HuH-7 (cell line): ENCODE data around the gene LPAR1.
A peak's percentile ranks its signal among the peaks of the same experiment; 100 is the strongest.

ENCODE experiments used
- DNase-seq: peaks from one replicate; pipeline ENCODE4 v3.0.0; 2011; ENCODE audit warnings: low spot score

The LPAR1 gene

DNA sequence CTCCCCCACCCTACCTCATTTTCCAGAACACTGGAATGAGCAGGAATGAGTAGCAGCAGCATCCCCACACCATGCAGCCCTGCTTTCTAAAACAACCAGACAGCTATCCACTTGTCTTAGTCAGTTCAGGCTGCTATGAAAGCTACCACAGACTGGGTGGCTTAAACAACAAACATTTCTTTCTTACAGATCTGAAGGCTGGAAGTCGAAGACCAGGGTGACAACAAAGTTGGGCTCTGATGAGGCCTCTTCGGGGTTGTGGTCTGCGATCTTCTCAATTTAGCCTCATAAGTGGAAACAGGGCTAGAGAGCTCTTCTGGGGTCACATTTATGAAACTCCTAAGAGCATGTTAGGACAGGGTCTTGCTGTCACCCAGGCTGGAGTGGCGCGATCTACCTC is 38.9 kb downstream of the LPAR1 start:
- DNase-seq: no peak

DNA sequence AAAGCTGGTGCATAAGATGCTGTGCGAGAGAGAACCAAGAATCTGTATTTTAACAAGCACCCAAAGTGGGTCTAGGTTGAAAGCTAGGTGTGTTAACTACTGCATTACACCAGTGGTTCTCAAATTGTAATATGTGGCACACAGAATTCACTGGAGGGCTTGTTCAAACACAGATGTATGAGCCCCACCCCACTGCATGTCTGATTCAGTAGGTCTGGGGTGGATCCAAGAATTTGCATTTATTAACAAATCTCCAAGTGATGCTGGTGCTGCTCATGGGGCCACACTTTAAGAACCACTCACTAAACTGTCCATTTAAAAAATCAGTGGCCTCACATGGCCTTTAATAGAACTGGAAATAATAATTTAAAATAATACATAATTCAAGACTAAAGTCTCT is 40.4 kb downstream of the LPAR1 start:
- no peak for DNase-seq

DNA sequence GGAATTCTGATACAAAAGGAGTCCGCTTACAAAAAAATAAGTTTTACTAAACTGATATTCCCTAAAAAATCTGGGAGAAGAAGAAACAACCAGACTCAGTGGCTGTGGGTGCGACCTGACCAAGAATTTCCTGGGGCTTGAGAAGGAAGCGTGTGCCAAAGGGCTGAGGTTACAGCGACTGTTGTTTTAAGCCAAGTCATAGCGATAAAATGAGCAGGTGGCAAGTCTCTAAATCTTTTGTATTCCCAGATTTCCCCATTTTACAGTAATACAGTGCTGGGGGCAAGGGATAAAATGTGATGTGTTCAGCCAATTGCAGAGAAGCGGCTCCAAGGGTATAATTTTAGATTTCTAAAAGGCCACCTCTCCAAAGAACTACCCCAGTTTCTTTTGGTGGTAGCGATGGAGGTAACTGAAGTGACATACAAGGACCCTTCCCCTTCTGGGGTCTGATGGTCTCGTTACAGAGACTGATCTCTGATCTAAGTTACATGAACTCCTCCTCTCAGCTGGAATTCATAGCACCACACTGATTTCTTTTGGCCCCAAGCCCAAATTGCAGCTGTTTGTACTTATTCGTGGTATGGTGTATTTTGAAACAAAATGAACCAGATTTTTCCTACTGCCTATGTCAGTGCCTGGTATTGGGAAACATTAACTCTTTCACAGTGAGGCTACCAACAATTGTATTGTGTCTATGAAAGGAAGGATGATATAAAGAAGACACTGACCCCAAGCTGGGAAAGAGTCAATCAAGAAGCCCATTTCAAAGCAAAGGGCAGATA is 41.6 kb downstream of the LPAR1 start:
- DNase-seq: no peak

DNA sequence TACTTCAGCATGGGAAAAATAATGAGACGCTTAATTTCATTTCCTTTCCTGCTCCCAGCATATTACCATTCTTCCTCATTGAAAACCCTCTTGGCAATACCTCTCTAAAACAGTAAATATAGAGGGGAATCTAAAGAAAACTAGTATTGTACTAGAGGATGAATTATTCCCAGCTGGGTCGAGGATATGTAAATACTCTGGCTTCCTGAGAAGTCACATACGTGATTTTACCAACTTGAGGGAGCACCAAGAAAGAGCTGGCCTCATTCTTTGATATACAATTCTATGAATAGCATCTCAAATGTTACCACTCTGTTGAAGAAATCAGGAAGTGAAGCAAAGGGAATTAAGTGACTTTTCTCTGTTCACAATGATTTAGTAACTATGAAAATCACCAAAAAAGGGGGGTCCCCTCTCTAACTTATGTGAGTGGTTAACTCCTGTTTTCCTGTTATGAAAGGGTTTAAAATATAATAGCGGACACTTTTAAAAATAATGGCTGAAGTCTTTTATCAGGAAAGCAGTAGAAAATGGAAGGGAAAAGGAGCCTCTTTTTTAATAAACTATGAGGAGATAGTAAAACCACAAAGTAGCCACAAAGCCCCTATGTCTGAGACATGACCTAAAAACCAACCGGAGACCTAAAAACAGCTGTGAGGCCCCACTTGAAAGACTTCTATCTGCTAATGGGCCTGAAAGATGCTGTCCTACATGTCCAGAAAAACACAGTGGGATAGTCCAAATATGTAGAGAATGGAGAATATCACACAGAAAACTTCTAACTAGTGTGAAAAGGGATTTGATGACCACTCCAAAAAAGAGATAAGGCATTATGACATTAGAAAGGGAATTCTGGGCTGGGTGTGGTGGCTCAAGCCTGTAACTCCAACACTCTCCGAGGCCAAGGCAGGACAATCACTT is 42.6 kb downstream of the LPAR1 start:
- no peak for DNase-seq

DNA sequence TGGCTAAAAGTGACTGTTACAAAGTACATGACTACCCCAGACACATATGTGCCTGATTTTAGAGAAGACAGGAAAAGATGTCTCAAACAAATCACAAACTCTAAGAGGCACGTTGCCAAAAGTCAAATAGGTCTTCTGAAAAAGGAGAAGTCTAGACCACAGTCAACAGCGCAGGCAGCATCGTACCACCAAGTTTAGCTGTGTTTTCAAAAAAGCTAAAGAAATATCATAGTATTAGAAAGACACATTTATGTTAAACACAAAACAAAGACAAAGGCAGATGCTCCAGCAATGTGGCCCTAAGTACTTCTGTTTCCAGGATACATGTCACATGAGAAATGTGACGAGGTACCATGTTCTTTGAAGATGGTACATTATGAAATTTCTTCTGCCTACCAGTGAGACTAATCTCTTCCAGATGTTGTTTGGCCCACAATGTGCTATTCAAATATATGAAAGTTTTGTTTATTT is 43.5 kb downstream of the LPAR1 start:
- no peak for DNase-seq

DNA sequence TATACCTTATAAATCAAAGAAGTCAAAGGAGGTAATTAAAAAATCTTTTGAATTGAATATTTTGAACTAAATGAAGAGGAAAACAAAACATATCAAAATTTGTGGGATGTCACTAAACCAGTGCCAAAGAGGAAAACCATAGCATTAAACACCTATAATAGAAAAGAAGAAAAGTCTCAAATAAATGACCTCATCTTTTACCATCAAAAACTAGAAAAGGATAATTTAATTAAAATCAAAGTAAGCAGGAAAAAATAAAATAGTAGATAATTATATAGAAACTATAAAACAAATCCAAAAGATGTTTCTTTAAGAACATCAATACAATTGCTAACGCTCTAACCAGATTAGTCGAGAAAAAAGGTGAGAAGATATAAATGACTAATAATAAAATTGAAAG is 47.8 kb downstream of the LPAR1 start:
- DNase-seq: no peak

DNA sequence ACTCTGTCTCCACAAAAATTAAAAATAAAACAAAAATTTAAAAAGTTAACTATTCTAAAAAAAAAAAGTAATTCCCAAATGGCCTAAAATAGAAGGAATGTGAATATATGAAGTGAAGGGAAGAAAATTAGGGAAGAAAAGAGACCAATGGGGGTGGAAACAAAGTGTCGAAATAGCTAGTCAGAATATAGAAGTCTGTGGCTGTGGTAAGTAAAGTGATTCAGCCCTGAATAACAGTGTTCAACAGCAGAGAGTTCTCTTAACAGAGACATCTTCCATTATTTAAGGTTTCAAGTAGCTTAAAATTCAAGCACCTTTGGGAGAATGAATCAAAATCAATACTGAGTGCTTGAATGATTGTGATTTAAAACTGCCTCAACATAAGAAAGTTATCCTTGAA is 51.7 kb downstream of the LPAR1 start:
- no peak for DNase-seq

DNA sequence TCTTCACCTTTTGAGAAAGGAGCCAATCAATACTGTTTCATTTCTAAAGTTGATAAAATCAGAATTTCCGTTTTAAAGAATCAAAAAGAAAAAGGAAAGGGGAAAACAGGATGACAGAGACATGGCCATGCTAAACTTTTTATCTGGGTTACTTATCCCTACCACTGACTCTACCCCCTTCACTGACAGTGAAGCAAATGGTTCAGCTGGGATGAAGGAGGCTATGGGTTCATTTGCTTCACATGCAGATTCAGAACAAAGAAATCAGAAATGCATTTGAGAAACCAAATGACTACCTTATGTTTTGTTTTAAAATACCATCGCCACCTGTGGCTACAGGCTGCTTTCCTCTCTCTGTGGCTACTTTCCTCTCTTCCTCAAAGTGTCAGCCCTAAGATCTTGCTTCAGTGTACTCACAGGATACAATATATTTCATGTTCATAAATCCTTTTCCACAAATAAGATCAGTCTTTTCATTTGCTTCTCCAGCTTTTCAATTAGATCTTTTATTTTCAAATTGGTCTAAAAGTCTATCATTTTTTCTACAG is 53.3 kb downstream of the LPAR1 start:
- DNase-seq: no peak

DNA sequence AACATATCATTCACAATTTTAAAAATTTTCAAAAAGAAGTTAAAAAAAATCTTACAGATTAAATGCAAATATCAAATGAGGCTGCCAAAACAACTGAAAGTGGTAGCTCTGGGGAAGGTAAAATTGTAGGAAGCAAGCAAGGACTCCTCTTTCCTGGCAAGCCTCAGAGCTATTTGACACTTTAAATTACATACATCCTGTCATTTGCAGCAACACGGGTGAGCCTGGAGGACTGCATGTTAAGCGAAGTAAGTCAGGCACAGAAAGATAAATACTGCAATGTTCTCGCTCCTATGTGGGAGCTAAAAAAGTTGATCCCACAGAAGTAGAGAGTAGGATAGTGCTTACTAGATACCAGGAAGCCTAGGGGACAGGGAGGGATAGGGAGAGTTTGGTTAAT is 58.0 kb downstream of the LPAR1 start:
- DNase-seq: no peak

DNA sequence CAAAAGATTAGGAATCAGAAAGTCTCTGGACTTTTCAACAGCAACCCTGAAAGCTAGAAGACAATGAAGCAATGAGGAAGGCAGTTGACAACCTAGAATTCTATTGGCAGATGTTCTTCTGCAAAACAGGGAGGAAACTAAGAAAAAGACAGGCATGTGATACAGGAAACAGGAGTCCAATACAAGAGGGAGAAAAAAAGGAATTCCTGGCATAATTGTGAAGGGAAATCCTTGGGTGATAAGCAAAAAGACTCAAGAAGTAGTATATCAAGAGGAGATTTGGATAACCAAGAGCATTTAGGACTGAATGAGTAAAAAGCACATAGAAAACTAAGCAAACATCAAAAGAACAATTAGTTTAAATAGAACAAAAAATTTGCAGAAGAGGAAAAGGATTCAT is 58.6 kb downstream of the LPAR1 start:
- DNase-seq: no peak

DNA sequence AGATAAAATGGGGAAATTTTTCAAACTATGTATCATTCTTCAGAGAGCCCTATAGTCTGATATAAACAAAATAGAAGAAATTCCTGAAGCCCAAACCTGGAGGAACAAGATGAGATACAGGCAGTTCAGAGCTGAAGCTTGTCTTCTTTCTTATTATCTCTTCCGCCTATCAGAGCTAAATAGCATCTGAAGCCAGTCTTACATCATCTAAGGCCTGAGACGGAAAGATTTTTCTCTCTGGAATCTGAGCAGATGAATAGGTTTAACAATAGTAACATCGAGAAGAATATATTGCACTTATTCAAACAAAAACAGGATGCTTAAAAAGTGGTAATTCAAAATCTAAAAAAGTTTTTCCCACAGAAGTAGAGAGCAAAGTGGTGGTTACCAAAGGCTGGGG is 59.8 kb downstream of the LPAR1 start:
- DNase-seq: no peak

DNA sequence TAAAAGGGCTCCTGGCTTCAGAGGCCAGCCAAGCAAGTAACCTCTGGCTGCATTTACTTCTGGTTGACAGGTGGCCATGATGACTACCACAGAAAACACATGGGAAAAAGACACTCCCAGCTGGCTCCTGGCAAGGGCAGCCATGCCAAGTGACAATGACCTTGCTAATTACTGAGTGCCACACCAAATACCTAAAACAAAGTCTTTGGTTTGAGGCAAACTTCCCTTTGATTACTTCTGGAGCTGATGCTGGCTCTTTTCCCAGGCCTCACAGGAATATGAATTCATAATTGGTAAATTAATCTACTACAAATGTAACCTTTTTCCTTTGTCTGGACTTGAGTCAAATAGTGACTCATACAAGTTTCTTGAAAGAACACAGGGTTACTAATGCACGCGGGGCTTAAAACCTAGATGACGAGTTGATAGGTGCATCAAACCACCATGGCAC is 61.0 kb downstream of the LPAR1 start:
- no peak for DNase-seq

DNA sequence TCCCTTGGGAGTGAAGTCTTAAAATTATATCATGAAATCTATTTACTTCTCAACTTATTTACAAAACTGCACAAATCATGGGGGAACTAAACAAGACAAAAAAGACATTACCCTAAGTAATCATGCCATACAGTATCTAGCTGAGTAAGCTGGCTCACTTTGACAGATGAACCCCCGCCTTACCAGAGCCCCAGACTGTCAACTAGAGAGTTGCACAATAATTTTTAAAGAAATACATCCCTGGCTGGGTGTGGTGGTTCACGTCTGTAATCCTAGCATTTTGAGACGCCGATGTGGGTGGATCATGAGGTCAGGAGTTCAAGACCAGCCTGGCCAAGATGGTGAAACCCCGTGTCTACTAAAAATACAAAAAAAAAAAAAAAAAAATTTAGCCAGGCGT is 62.3 kb downstream of the LPAR1 start:
- no peak for DNase-seq

DNA sequence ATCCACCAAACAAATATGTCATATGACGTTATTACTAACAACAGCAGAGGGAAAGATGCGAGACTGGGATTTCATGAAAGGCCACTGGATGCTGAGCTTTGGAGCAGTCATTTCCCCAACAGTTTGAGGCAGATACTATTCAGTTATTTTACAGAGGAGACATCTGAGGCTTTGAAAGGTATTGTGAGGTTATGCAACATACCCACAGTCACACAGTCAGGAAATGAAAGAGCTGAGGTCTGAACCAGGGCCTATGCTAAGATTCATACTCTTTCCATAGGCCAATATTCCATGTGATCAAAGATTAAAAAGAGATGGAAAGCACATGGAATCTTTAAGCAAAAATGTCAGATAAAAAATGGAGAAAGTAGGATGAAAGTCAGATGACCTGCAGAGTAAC is 63.0 kb downstream of the LPAR1 start:
- DNase-seq: no peak

DNA sequence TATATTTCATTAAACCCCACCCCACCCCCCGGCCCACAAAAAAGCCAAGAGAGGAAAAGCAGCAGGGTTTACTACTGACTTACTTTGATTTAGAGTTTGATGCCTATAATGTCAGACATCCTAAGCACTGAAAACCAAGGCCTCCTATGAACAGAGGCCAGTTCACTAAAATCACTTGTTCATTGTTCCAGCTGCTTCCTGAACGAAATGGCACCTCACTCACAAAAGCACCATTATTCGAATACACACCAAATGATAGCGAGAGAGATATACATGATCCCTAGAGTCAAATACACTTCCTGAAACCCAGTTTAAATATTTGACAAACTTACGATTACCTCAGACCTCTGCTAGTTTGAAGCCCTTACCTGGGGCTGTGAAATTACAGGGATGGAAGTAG is 66.6 kb downstream of the LPAR1 start:
- DNase-seq: peak; percentile 15

DNA sequence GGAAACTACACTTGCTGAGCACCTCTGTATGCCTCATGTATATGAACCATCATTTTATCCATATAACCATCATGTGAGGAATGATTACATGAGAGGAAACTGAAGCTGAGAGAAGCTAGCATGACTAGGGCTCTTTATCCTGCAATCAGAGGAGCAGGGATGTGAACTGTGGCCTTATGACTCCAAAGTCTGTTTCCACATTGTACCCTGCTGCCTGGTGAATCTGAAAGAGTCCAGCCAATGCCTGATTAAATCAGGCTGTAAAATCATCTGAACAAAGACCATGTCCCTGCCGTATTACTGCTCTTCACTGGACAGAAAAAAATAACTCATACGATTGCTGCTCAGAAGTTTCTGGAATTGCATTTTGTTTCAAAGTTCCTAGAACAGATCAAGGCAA is 67.0 kb downstream of the LPAR1 start:
- peak; percentile 29 for DNase-seq

DNA sequence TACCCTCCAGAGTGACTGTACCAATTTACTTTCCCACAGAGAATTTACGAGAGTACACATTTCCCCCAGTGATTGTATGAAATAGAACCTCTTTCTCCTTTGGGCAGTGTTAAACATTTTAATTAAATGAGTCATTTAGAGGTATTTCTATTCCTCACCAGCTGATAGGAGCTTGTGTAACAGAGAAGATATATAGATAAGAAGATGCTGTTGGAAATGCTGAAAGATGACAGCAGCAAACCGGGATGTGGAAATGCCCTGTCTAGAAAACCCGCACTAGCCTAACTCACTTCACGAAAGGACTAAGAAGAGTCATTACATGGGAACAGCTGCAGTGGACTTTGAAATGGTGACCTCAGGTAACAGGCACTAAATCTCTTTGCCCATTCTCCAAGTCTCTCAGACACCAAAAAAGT is 68.3 kb downstream of the LPAR1 start:
- peak; percentile 30 for DNase-seq

DNA sequence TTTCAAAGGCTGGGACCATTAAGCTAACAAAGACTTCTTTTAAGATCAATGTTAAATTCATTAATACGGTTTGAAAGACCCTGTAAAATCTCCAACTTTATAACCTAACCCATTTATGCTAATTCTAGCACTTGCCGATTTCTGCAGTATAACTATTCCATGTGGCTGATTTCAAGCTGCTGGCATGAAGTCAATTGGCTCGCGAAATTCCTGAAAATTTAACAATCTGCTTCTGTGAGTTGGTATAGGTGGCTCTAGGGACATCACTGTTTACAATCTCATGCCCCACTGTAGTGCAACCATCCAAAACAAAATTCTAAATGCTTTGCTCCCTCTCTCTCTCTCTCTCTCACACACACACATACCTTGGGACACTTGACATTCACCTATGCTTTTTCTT is 70.2 kb downstream of the LPAR1 start:
- DNase-seq: no peak

DNA sequence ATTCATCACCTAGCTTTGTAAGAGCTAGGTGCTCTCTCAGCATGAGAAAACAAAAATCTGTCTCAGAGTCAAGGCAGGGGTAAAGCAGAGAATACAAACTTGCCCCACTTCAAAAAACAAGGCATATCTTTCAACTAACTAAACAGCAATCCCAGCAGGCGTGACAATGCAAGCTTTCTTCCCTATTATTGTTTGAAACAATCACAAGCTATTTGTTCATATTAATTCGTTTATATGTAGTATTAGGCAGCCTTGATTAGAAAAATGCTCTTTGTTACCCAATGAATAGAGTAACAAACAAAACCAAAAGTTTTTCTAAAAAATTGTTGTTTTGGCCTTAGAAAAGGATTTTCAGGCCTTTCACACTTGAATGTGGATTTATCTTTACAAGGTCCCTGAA is 71.1 kb downstream of the LPAR1 start:
- DNase-seq: no peak

DNA sequence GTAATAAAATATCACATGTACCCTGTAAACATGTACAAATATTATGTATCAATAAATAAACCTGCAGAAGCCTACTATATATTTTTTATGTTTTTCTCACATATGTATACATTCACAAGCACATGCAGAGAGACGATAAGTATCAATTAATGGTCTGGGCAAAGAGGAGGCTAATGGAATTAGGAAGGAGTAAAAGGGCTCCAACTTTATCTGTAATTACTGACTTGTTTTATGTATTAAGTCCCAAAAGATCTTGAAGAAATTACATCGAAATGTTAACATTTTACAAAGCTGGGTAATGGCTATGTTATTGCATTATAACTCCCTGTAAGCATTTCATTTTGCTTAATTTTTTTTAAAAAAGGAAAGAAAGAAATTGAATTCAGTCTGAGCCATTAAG is 78.0 kb downstream of the LPAR1 start:
- no peak for DNase-seq

DNA sequence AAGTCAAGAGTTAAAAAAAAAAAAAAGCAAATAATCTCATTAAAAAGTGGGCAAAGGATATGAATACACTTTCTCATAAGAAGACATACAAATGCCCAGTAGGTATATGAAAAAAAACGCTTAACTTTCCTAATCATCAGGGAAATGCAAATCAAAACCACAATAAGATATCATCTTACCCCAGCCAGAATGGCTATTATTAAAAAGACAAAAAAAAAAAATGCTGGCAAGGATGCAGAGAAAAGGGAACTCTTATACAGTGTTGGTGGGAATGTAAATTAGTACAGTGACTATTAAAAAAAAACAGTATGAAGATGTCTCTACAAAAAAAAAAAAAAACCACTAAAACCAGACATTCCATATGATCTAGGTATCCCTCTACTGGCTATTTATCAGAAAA is 79.4 kb downstream of the LPAR1 start:
- DNase-seq: no peak

DNA sequence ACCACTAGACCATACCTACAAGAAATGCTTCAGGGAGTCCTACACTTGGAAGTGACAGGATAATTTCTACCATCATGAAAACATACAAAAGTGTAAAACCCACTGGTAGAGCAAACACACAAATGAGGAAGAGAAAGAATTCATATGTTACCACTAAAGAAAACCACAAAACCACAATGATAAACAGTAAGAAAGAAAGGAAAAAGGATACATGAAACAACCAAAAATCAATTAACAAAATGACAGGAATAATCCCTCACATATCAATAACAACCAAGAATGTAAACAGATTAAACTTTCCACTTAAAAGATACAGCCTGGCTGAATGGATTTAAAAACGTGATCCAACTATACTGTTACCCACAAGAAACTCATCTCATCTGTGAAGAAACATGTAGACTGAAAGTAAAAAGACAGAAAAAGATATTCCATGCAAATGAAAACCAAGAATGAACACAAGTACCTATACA is 83.4 kb downstream of the LPAR1 start:
- no peak for DNase-seq

DNA sequence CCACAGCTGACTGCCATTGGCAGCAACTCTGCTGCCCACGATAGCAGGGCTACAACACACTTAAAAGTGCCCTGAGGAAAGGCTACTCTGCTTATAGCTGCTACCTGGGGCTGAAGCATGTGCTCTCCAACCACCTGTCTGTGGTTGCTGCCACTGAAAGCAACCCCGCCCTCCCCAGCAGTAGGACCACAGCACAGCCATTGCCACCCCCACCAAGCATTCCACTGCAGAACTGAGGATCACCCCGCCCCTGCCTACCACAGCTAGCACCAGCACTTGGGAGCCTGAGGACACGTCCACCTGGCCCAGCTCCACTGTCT is 85.8 kb downstream of the LPAR1 start:
- DNase-seq: no peak
